CD4-positive, alpha-beta T cell treated with Interleukin-12 subunit alpha and Interleukin-12 subunit beta, for 1 hour (primary cell): ENCODE measurements around the gene LRAT.
A peak's percentile ranks its signal among the peaks of the same experiment; 100 is the strongest.
"Not testable (repeated sequence)": the region's sequence is repeated elsewhere in the genome, so short reads cannot be mapped to it uniquely, and the experiment has no call there.

Source experiments
- DNase-seq: peaks from one replicate; pipeline ENCODE4 v3.0.0-alpha.2; 2020

The LRAT gene

GRCh38 chr4:154743683-154744340 is at the start of gene LRAT:
TSS of gene LRAT (plus strand) at chr4:154744000. CDS start at chr4:154744327, 327 bp downstream.
- DNase-seq: peak; percentile 30

GRCh38 chr4:154707877-154708276 is 35.9 kb upstream of the LRAT start:
- no peak for DNase-seq

GRCh38 chr4:154709550-154709949 is 34.2 kb upstream of the LRAT start:
- DNase-seq: no peak

- DNase-seq: no peak
Observed at GRCh38 chr4:154711522-154711921, 32.3 kb upstream of the LRAT start.

- DNase-seq: no peak
Observed at GRCh38 chr4:154714339-154715040, 29.3 kb upstream of the LRAT start.

- no peak for DNase-seq
Observed at GRCh38 chr4:154719087-154719486, 24.7 kb upstream of the LRAT start.

GRCh38 chr4:154720123-154720522 is 23.7 kb upstream of the LRAT start:
- no peak for DNase-seq

- DNase-seq: no peak
Observed at GRCh38 chr4:154720618-154721267, 23.1 kb upstream of the LRAT start.

GRCh38 chr4:154722262-154722661 is 21.5 kb upstream of the LRAT start:
- no peak for DNase-seq

GRCh38 chr4:154723601-154724000 is 20.2 kb upstream of the LRAT start:
- not testable (repeated sequence) for DNase-seq

GRCh38 chr4:154727540-154727939 is 16.3 kb upstream of the LRAT start:
- DNase-seq: no peak

- no peak for DNase-seq
Observed at GRCh38 chr4:154731756-154732155, 12.0 kb upstream of the LRAT start.

GRCh38 chr4:154732669-154733068 is 11.1 kb upstream of the LRAT start:
- DNase-seq: no peak

GRCh38 chr4:154736770-154737169 is 7.0 kb upstream of the LRAT start:
- no peak for DNase-seq

GRCh38 chr4:154738426-154738825 is 5.4 kb upstream of the LRAT start:
- DNase-seq: no peak

GRCh38 chr4:154739111-154739510 is 4.7 kb upstream of the LRAT start:
- no peak for DNase-seq

GRCh38 chr4:154740462-154740861 is 3.3 kb upstream of the LRAT start:
- no peak for DNase-seq

- no peak for DNase-seq
Observed at GRCh38 chr4:154741131-154741665, 2.6 kb upstream of the LRAT start.

- no peak for DNase-seq
Observed at GRCh38 chr4:154741922-154742850, 1.6 kb upstream of the LRAT start.

- no peak for DNase-seq
Observed at GRCh38 chr4:154744341-154744926, 634 bp downstream of the LRAT start.

GRCh38 chr4:154757713-154758112 is 13.9 kb downstream of the LRAT start:
- no peak for DNase-seq

- DNase-seq: no peak
Observed at GRCh38 chr4:154760895-154761294, 17.1 kb downstream of the LRAT start.
